CD4-positive, alpha-beta T cell treated with Interleukin-10 for 1 hour (primary cell): Measurements from ENCODE around the gene LIME1.

ENCODE experiments used
- DNase-seq: peaks from one replicate; pipeline ENCODE4 v3.0.0-alpha.2; 2020

The LIME1 gene

DNA sequence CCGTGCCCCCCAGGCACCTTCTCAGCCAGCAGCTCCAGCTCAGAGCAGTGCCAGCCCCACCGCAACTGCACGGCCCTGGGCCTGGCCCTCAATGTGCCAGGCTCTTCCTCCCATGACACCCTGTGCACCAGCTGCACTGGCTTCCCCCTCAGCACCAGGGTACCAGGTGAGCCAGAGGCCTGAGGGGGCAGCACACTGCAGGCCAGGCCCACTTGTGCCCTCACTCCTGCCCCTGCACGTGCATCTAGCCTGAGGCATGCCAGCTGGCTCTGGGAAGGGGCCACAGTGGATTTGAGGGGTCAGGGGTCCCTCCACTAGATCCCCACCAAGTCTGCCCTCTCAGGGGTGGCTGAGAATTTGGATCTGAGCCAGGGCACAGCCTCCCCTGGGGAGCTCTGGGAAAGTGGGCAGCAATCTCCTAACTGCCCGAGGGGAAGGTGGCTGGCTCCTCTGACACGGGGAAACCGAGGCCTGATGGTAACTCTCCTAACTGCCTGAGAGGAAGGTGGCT, 39.1 kb upstream of the LIME1 start:
- DNase-seq = no peak

DNA sequence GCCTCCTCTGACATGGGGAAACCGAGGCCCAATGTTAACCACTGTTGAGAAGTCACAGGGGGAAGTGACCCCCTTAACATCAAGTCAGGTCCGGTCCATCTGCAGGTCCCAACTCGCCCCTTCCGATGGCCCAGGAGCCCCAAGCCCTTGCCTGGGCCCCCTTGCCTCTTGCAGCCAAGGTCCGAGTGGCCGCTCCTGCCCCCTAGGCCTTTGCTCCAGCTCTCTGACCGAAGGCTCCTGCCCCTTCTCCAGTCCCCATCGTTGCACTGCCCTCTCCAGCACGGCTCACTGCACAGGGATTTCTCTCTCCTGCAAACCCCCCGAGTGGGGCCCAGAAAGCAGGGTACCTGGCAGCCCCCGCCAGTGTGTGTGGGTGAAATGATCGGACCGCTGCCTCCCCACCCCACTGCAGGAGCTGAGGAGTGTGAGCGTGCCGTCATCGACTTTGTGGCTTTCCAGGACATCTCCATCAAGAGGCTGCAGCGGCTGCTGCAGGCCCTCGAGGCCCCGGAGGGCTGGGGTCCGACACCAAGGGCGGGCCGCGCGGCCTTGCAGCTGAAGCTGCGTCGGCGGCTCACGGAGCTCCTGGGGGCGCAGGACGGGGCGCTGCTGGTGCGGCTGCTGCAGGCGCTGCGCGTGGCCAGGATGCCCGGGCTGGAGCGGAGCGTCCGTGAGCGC, 38.5 kb upstream of the LIME1 start:
- no peak for DNase-seq

- DNase-seq = no peak
These were observed 37.6 kb upstream of the LIME1 start for GRCh38 chr20:63698739-63699465.

GRCh38 chr20:63699466-63700198, 36.8 kb upstream of the LIME1 start:
- DNase-seq = no peak

DNA sequence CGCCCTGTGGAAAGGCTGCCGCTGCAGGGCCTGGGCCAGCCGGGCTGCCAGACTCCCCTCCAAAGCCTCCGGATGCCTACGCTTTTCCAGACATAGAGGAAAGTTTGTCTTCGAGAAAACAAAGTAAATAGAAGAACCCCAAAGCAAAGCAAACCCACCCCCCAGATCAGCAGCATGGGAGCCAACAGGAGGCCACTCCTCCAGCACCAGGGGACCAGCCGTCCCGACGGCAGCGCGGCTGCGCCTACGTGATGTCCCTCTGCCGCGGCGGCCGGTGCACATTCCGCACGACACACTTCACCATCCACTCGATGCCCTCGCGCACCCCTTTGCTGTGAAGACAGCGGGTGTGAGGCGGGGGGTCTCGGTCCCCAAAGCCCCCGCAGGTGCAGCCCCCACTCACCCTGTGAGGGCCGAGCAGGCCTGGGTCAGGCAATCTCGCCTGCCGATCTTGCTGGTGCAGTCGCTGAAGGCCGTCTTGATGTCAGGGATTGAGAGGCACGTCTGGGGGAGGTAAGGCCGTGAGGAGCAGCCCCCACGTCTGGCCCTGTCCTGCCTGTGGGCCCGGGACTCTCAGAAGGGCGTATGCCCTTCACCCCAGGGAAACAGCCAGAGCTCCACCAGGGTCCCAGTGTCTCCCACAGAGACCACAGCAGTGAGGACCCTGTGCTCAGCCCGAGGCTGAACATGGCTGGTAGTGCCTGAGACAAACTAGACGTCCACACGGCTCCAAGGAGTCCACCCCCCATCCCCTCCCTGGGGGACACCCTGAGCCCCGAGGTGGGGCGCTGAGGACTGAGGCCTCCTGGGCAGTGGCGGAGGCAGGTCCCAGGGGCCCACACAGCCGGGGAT, 36.0 kb upstream of the LIME1 start:
- no peak for DNase-seq

DNA sequence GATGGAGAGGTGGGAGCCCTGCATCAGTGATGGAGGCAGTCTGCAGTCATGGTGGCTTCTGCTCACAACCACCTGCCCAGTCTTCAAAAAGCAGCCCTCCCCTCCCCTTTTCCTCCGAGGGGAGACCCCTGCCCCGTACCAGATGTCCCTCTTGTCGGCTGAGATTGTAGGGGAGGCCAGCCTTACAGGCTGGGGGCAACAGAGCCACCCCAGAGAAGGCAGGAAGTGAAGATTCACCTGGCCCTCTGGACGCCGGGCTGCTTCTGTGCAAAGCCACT, 35.5 kb upstream of the LIME1 start:
- no peak for DNase-seq

GRCh38 chr20:63701329-63702035, 35.0 kb upstream of the LIME1 start:
- no peak for DNase-seq

- no peak for DNase-seq
These were observed 34.3 kb upstream of the LIME1 start for GRCh38 chr20:63702036-63702665.

GRCh38 chr20:63702751-63703470, 33.6 kb upstream of the LIME1 start:
- no peak for DNase-seq

GRCh38 chr20:63703471-63703975, 32.9 kb upstream of the LIME1 start:
- DNase-seq = no peak

- DNase-seq = no peak
These were observed 32.3 kb upstream of the LIME1 start for GRCh38 chr20:63703976-63704748.

DNA sequence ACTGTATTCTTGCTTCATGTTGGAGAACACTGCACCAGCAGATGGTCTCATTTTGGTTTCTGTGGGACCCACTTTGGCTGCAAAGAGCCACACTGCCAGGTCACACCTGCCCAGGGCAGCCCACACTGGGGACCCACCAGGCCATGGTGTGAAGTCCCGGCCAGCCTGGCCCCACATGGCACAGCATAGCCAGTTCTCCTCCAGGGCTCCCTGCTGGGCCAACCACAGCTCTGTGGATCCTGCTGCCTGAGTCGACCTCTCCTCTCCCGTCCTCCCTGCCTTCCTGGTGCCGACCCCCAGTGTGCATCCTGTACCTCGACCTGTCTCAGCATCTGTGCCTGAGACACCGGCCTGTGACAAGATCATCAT, 31.7 kb upstream of the LIME1 start:
- no peak for DNase-seq

GRCh38 chr20:63705232-63706026, 31.0 kb upstream of the LIME1 start:
- DNase-seq = no peak

- no peak for DNase-seq
These were observed 30.3 kb upstream of the LIME1 start for GRCh38 chr20:63706027-63706695.

DNA sequence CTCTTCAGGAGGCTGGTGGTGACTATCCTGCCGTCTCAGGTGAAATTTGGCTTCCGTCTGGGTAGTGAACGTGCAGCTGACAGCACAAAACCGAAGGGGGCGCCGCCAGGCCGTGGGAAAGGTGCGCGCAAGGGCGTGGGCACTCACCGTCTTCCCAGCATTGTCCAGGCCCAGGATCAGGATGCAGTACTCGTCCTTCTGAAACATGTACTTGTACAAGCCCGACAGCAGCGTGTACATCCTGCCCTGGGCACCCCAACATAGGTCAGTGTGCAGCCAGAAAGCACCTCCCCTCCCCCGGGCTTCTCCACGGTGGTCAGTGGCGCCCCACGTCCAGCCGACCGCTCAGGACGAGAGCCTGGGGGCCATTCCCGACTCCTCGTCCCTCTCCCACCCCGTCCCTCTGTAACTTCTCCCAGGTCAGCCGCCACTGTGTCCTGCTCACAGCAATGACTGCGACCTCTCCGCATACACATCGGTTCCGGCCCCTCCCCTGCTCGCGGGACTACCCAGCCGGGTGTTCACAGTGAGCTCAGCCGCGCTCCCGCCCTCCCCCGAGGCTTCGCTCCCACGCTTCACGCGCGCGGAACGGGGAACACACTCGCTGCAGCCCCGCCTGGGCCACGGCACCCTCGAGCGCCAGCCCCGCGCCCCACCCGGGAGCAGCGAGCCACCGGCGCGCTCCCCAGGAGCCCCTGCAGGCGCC, 29.5 kb upstream of the LIME1 start:
- DNase-seq = peak; percentile 65

- peak; percentile 91 for DNase-seq
These were observed 28.7 kb upstream of the LIME1 start, which contains the start of the genes ARFRP1 and ZGPAT for GRCh38 chr20:63707558-63708300. Gene ARFRP1 (minus strand): TSS chr20:63707976. CDS start chr20:63707091, 885 bp downstream. Gene ZGPAT (plus strand): TSS chr20:63708039. CDS start chr20:63708581, 542 bp downstream.
